ENCODE measurements around the gene FOXL2NB.

FOXL2NB gene

GRCh38 chr3:138946663-138947494 lies at the start of gene FOXL2NB, which contains the start of gene FOXL2:
Gene FOXL2NB (plus strand): TSS chr3:138947217. CDS start chr3:138947365, 148 bp downstream.
Gene FOXL2 (minus strand): TSS chr3:138947137. CDS start chr3:138946722, 415 bp downstream.
- H3K4me2 ChIP-seq (ENCODE audit: low read depth, low read length, poor library complexity, severe bottlenecking) = no peak within 1 kb of the TSS
- no peaks in the 10 kb centered on the region for H3K27me3 ChIP-seq (ENCODE audit: low read length)
- H2AFZ ChIP-seq (ENCODE audit: low read depth, low read length, severe bottlenecking) = no peak within 1 kb of the TSS
- no peaks in the 10 kb centered on the region for H3K9me3 ChIP-seq (ENCODE audit: insufficient read depth, low read length)
- H3K36me3 ChIP-seq (ENCODE audit: low read length) = no peaks in the 10 kb centered on the region
- H3K9ac ChIP-seq (ENCODE audit: low read length) = no peak within 1 kb of the TSS
- H3K9me2 ChIP-seq (replicated peaks; ENCODE audit: insufficient read depth, low read length) = no peaks in the 10 kb centered on the region
- H3K27ac ChIP-seq (ENCODE audit: low read depth, low read length) = no peak within 1 kb of the TSS
- H3K4me3 ChIP-seq (ENCODE audit: insufficient read depth, low read length, poor library complexity, severe bottlenecking) = no peak within 1 kb of the TSS
- TF ChIP-seq EZH2phosphoT487 (conservative IDR thresholded peaks at IDR 0.05; ENCODE audit: low read length) = no peak
- no peak for TF ChIP-seq CTCF (IDR thresholded peaks at IDR 0.05; ENCODE audit: insufficient read depth, low read length, poor library complexity, severe bottlenecking)
- no peaks in the 10 kb centered on the region for H4K20me1 ChIP-seq (ENCODE audit: low read depth, low read length)
- H3K79me2 ChIP-seq (ENCODE audit: insufficient read depth, low read length) = no peaks in the 10 kb centered on the region
- no peaks in the 10 kb centered on the region for H3F3A ChIP-seq (ENCODE audit: insufficient read depth)

GRCh38 chr3:138898301-138898700 lies 48.7 kb upstream of the FOXL2NB start:
- no peaks in the 10 kb centered on the region for H3K27me3 ChIP-seq (ENCODE audit: low read length)
- H3F3A ChIP-seq (ENCODE audit: insufficient read depth) = no peaks in the 10 kb centered on the region
- H3K4me3 ChIP-seq (ENCODE audit: insufficient read depth, low read length, poor library complexity, severe bottlenecking) = no peak overlapping the region
- no peaks in the 10 kb centered on the region for H4K20me1 ChIP-seq (ENCODE audit: low read depth, low read length)
- no peak overlapping the region for H3K9ac ChIP-seq (ENCODE audit: low read length)
- no peaks in the 10 kb centered on the region for H3K9me2 ChIP-seq (replicated peaks; ENCODE audit: insufficient read depth, low read length)
- no peak overlapping the region for H3K4me2 ChIP-seq (ENCODE audit: low read depth, low read length, poor library complexity, severe bottlenecking)
- H3K79me2 ChIP-seq (ENCODE audit: insufficient read depth, low read length) = no peaks in the 10 kb centered on the region
- no peak overlapping the region for H2AFZ ChIP-seq (ENCODE audit: low read depth, low read length, severe bottlenecking)
- TF ChIP-seq CTCF (IDR thresholded peaks at IDR 0.05; ENCODE audit: insufficient read depth, low read length, poor library complexity, severe bottlenecking) (no peak), EZH2phosphoT487 (conservative IDR thresholded peaks at IDR 0.05; ENCODE audit: low read length) (no peak)
- no peaks in the 10 kb centered on the region for H3K9me3 ChIP-seq (ENCODE audit: insufficient read depth, low read length)
- H3K36me3 ChIP-seq (ENCODE audit: low read length) = no peaks in the 10 kb centered on the region
- H3K27ac ChIP-seq (ENCODE audit: low read depth, low read length) = no peak overlapping the region

- no peaks in the 10 kb centered on the region for H3K36me3 ChIP-seq (ENCODE audit: low read length)
- no peaks in the 10 kb centered on the region for H3K79me2 ChIP-seq (ENCODE audit: insufficient read depth, low read length)
- H3K9ac ChIP-seq (ENCODE audit: low read length) = no peak overlapping the region
- H3F3A ChIP-seq (ENCODE audit: insufficient read depth) = no peaks in the 10 kb centered on the region
- no peaks in the 10 kb centered on the region for H4K20me1 ChIP-seq (ENCODE audit: low read depth, low read length)
- no peak overlapping the region for H3K27ac ChIP-seq (ENCODE audit: low read depth, low read length)
- H3K9me3 ChIP-seq (ENCODE audit: insufficient read depth, low read length) = no peaks in the 10 kb centered on the region
- H3K9me2 ChIP-seq (replicated peaks; ENCODE audit: insufficient read depth, low read length) = no peaks in the 10 kb centered on the region
- H3K27me3 ChIP-seq (ENCODE audit: low read length) = no peaks in the 10 kb centered on the region
- no peak overlapping the region for H3K4me3 ChIP-seq (ENCODE audit: insufficient read depth, low read length, poor library complexity, severe bottlenecking)
- TF ChIP-seq EZH2phosphoT487 (conservative IDR thresholded peaks at IDR 0.05; ENCODE audit: low read length) = no peak
- TF ChIP-seq CTCF (IDR thresholded peaks at IDR 0.05; ENCODE audit: insufficient read depth, low read length, poor library complexity, severe bottlenecking) = no peak
- no peak overlapping the region for H2AFZ ChIP-seq (ENCODE audit: low read depth, low read length, severe bottlenecking)
- no peak overlapping the region for H3K4me2 ChIP-seq (ENCODE audit: low read depth, low read length, poor library complexity, severe bottlenecking)
Observed at GRCh38 chr3:138898708-138899107, 48.3 kb upstream of the FOXL2NB start.

Measured in SU-DHL-6 (cell line).